ENCODE data around the gene TRAPPC11.
"Not testable (repeated sequence)": the region's sequence is repeated elsewhere in the genome, so short reads cannot be mapped to it uniquely, and the experiment has no call there.

Gene TRAPPC11

DNA sequence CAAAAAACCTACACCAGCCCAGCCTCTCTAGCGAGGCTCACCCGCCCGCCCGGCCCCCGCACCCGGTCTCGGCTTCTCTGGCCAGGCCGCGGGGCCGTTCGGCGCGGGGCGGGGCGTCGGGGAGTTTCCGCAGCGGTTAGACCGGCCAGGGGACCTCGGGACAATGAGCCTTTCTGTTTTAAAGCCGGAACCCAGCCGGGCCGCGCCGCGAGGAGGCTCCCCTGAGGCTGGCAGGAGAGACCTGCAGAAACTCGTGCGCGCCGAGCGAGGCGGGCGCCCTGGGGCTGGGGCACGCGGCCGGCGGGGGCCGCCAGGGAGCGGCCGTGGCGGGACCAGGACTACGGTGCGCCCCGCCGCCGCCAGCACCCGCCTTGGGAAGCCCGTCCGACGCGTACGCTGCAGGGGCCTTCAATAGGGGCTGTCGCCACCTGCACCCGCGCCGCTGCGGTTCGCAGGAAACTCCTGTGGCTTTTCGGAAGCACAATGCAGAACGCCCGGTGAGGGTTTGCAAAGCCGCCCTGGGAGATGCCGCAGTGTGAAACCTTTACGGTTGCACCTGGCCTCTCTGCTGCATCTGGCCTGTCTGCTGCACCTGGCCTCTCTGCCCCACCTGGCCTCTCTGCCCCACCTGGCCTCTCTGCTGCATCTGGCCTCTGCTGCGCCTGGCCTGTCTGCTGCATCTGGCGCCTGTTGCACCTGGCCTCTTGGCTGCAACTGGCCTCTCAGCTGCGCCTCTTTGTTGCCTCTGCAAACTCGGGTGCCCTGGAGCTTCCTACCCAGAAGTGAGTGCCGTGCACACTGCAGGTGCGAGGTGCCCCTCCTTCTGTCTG is 63.9 kb downstream of the TRAPPC11 start:
- peak; percentile 89 for DNase-seq (ENCODE audit: low spot score)

DNA sequence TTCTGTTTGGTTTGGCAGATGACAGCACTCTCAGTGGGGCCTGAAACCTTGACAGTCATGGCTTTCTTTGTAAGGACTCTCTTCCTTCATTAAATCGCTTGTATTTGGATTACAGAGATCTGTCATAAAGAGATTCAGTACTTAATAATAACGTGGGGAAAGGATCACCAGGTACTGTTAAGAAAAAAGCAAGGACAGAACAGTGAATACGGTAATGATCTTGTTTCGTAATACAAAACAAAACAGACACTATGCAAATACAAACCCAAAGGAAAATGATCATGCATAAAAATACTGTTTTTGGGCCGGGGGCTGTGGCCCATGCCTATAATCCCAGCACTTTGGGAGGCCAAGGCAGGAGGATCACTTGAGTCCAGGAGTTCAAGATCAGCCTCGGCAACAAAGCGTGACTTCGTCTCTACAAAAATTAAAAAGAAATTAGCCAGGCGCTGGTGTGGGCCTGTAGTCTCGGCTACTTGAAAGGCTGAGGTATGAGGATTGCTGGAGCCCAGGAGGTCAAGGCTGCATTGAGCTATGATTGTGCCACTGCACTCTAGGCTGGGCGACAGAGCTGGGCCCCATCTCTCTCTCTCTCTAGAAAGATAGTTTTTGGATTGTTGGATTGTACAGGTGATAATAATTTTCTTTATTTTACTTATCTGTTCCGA is 64.6 kb downstream of the TRAPPC11 start:
- no peak for TF ChIP-seq CTCF (IDR thresholded peaks at IDR 0.05; ENCODE audit: extremely low read depth, insufficient read depth, missing control alignments)
- in situ Hi-C loops (cut with MboI; ENCODE audit: low pct_unique_long_range_greater_than_20kb, low sequenced_read_pairs, unreplicated experiment): no loop called here
- no peak for DNase-seq (ENCODE audit: low spot score)

More for the DNA sequence above, 63.9 kb downstream of the TRAPPC11 start:
- in situ Hi-C loops (cut with MboI; ENCODE audit: low pct_unique_long_range_greater_than_20kb, low sequenced_read_pairs, unreplicated experiment): no loop called here
- TF ChIP-seq CTCF (IDR thresholded peaks at IDR 0.05; ENCODE audit: extremely low read depth, insufficient read depth, missing control alignments): peak; percentile 21

DNA sequence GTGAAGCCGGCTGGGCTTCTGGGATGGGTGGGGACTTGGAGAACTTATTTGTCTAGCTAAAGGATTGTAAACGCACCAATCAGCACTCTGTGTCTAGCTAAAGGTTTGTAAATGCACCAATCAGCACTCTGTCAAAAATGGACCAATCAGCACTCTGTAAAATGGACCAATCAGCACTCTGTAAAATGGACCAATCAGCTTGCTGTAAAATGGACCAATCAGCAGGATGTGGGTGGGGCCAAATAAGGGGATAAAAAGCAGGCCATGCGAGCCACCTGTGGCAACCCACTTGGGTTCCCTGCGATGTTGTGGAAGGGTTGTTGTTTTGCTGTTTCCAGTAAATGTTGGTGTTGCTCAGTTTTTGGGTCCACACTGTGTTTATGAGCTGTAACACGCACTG is 66.5 kb downstream of the TRAPPC11 start:
- DNase-seq (ENCODE audit: low spot score); in situ Hi-C loops (cut with MboI; ENCODE audit: low pct_unique_long_range_greater_than_20kb, low sequenced_read_pairs, unreplicated experiment): not testable (repeated sequence)

- no peak for TF ChIP-seq CTCF (IDR thresholded peaks at IDR 0.05; ENCODE audit: extremely low read depth, insufficient read depth, missing control alignments)
- in situ Hi-C loops (cut with MboI; ENCODE audit: low pct_unique_long_range_greater_than_20kb, low sequenced_read_pairs, unreplicated experiment): no loop called here
- no peak for DNase-seq (ENCODE audit: low spot score)
These were observed 68.4 kb downstream of the TRAPPC11 start for GRCh38 chr4:183727482-183727881.

- DNase-seq (ENCODE audit: low spot score): no peak
- in situ Hi-C loops (cut with MboI; ENCODE audit: low pct_unique_long_range_greater_than_20kb, low sequenced_read_pairs, unreplicated experiment): no loop called here
- TF ChIP-seq CTCF (IDR thresholded peaks at IDR 0.05; ENCODE audit: extremely low read depth, insufficient read depth, missing control alignments): no peak
These were observed 69.4 kb downstream of the TRAPPC11 start for GRCh38 chr4:183728223-183729068.

- no peak for TF ChIP-seq CTCF (IDR thresholded peaks at IDR 0.05; ENCODE audit: extremely low read depth, insufficient read depth, missing control alignments)
- no peak for DNase-seq (ENCODE audit: low spot score)
- in situ Hi-C loops (cut with MboI; ENCODE audit: low pct_unique_long_range_greater_than_20kb, low sequenced_read_pairs, unreplicated experiment): no loop called here
These were observed 69.9 kb downstream of the TRAPPC11 start for GRCh38 chr4:183729069-183729406.
